Liver (tissue), 9 donors: Measurements from ENCODE around the gene SASH3. TPM values are rescaled to one million over a fixed set of nuclear protein-coding genes. Genes with fewer than 3 reads are reported as not detected.

Experiments
- DNase-seq: peaks from one replicate; pipeline ENCODE4 v3.0.0-alpha.2; 2017; ENCODE audit warnings: low spot score
- H3K27ac ChIP-seq, 2 donors: one replicate each; pipeline ENCODE4 v1.7.0; 2013; ENCODE audit warnings: inconsistent platforms in 2 of 2, low read length in 2 of 2, control low read depth in 1 of 2, low read depth in 1 of 2, mild to moderate bottlenecking in 1 of 2
- H3K27me3 ChIP-seq, 4 donors: one replicate each; pipeline versions ENCODE4 v1.6.1 to v1.7.0; 2013; ENCODE audit warnings: low read length in 3 of 4, inconsistent platforms in 1 of 4, mild to moderate bottlenecking in 1 of 4, moderate library complexity in 1 of 4; ENCODE audit not compliant: control insufficient read depth in 4 of 4, insufficient read depth in 4 of 4
- H3K36me3 ChIP-seq, 4 donors: one replicate each; pipeline versions ENCODE4 v1.6.1 to v1.7.0; 2013; ENCODE audit warnings: low read length in 3 of 4, mild to moderate bottlenecking in 3 of 4, low read depth in 1 of 4, moderate library complexity in 1 of 4; ENCODE audit not compliant: control insufficient read depth in 4 of 4, insufficient read depth in 3 of 4
- H3K4me1 ChIP-seq, 4 donors: one replicate each; pipeline versions ENCODE4 v1.6.1 to v1.7.0; 2013; ENCODE audit warnings: low read length in 3 of 4, mild to moderate bottlenecking in 3 of 4, moderate library complexity in 1 of 4; ENCODE audit not compliant: control insufficient read depth in 4 of 4, insufficient read depth in 4 of 4
- H3K4me3 ChIP-seq, 3 donors: one replicate each; pipeline versions ENCODE4 v1.6.1 to v1.7.0; 2013; ENCODE audit warnings: low read length in 3 of 3, control low read depth in 1 of 3, low read depth in 1 of 3, mild to moderate bottlenecking in 1 of 3
- H3K9ac ChIP-seq, 2 donors: one replicate each; pipeline ENCODE4 v1.7.0; 2013; ENCODE audit warnings: low read length in 2 of 2, mild to moderate bottlenecking in 2 of 2, moderate library complexity in 2 of 2, control low read depth in 1 of 2, low read depth in 1 of 2
- H3K9me3 ChIP-seq, 4 donors: one replicate each; pipeline versions ENCODE4 v1.6.1 to v1.7.0; 2013; ENCODE audit warnings: low read length in 3 of 4; ENCODE audit not compliant: control insufficient read depth in 4 of 4
- ATF3 ChIP-seq: IDR thresholded peaks from 2 replicates; pipeline ENCODE4 v1.6.1; 2016; ENCODE audit warnings: antibody characterized with exemption
- EGR1 ChIP-seq, 2 donors: IDR thresholded peaks; 2 replicates each; pipeline ENCODE4 v1.6.1; 2016 to 2018; ENCODE audit warnings: antibody characterized with exemption in 2 of 2, low read depth in 2 of 2
- FOXA1 ChIP-seq: IDR thresholded peaks from 2 replicates; pipeline ENCODE4 v1.6.1; 2016; ENCODE audit warnings: antibody characterized with exemption
- FOXA2 ChIP-seq: IDR thresholded peaks from 2 replicates; pipeline ENCODE4 v1.6.1; 2016; ENCODE audit warnings: antibody characterized with exemption
- GABPA ChIP-seq, 2 donors: IDR thresholded peaks in 1 of 2; conservative IDR thresholded peaks in 1 of 2; 2 replicates each; pipeline ENCODE4 v1.6.1; 2016; ENCODE audit warnings: antibody characterized with exemption in 2 of 2, mild to moderate bottlenecking in 1 of 2, moderate library complexity in 1 of 2
- HNF4A ChIP-seq, 2 donors: conservative IDR thresholded peaks; 2 replicates each; pipeline ENCODE4 v1.6.1; 2016; ENCODE audit warnings: antibody characterized with exemption in 2 of 2, mild to moderate bottlenecking in 2 of 2
- HNF4G ChIP-seq: IDR thresholded peaks from 2 replicates; pipeline ENCODE4 v1.6.1; 2016; ENCODE audit warnings: antibody characterized with exemption
- JUND ChIP-seq, 2 donors: IDR thresholded peaks; 2 replicates each; pipeline ENCODE4 v1.6.1; 2016; ENCODE audit warnings: antibody characterized with exemption in 2 of 2
- MAX ChIP-seq: IDR thresholded peaks from 2 replicates; pipeline ENCODE4 v1.6.1; 2016; ENCODE audit warnings: antibody characterized with exemption
- NR2F2 ChIP-seq: IDR thresholded peaks from 2 replicates; pipeline ENCODE4 v1.6.1; 2016; ENCODE audit warnings: antibody characterized with exemption
- RAD21 ChIP-seq, 2 donors: IDR thresholded peaks; 2 replicates each; pipeline ENCODE4 v1.6.1; 2016; ENCODE audit warnings: antibody characterized with exemption in 2 of 2, mild to moderate bottlenecking in 2 of 2
- REST ChIP-seq: IDR thresholded peaks from 2 replicates; pipeline ENCODE4 v1.6.1; 2016; ENCODE audit warnings: antibody characterized with exemption, mild to moderate bottlenecking
- RXRA ChIP-seq, 2 donors: IDR thresholded peaks; 2 replicates each; pipeline ENCODE4 v1.6.1; 2017 to 2018; ENCODE audit warnings: antibody characterized with exemption in 2 of 2, mild to moderate bottlenecking in 1 of 2
- SP1 ChIP-seq: IDR thresholded peaks from 2 replicates; pipeline ENCODE4 v1.6.1; 2018; ENCODE audit warnings: antibody characterized with exemption, mild to moderate bottlenecking
- TAF1 ChIP-seq: conservative IDR thresholded peaks from 2 replicates; pipeline ENCODE4 v1.6.1; 2016; ENCODE audit warnings: antibody characterized with exemption, mild to moderate bottlenecking
- YY1 ChIP-seq: IDR thresholded peaks from 2 replicates; pipeline ENCODE4 v1.6.1; 2016; ENCODE audit warnings: antibody characterized with exemption, mild to moderate bottlenecking
- ZBTB33 ChIP-seq: IDR thresholded peaks from 2 replicates; pipeline ENCODE4 v1.6.1; 2016; ENCODE audit warnings: antibody characterized with exemption
- WGBS: extraction: QIAGEN DNeasy Blood & Tissue Kit; methylation state at CpG from one replicate; pipeline ENCODE4 v1.1.7; 2013; 5-methylcytosine and 5-hydroxymethylcytosine counted together
- polyA plus RNA-seq, 2 donors: library from polyadenylated mRNA; stranded (reverse) in 1 of 2; unstranded in 1 of 2; fragments of 200-250 nt in 1 of 2; fragments of >200 nt in 1 of 2; fragmentation: Nextera tagmentation in 1 of 2; extraction: Ambion mirVana in 1 of 2; gene quantifications; one replicate each; pipeline versions ENCODE4 v1.2.1 to v1.2.3, GENCODE V29; 2013 to 2015
- total RNA-seq, 2 donors: library from RNA; depleted of rRNA; stranded (reverse); fragments of >200 nt; gene quantifications; one replicate each; pipeline ENCODE4 v1.2.3, GENCODE V29; 2014
- donor health status: healthy.
- donor health status: healthy.
- donor health status: healthy.
- donor health status: healthy.
- donor health status: healthy.

Gene SASH3
- total and polyA plus RNA-seq, 4 donors: 1.8 to 9.5 (median 3.9) TPM

- no peak overlapping the region for H3K27ac ChIP-seq
- TF ChIP-seq ZBTB33: no peak
- no peak for TF ChIP-seq RAD21 (IDR thresholded peaks at IDR 0.05)
- no peak for TF ChIP-seq SP1
- no peak for TF ChIP-seq REST
- TF ChIP-seq ATF3: no peak
- no peak for TF ChIP-seq MAX
- TF ChIP-seq JUND (IDR thresholded peaks at IDR 0.05): no peak
- TF ChIP-seq NR2F2: no peak
- no peak for TF ChIP-seq FOXA2
- TF ChIP-seq GABPA (IDR thresholded peaks at IDR 0.05 in 1 of 2, conservative IDR thresholded peaks at IDR 0.05 in 1 of 2): no peak
- no peak for TF ChIP-seq EGR1 (IDR thresholded peaks at IDR 0.05; ENCODE audit: low read depth in 2 of 2)
- no peak for TF ChIP-seq HNF4G
- TF ChIP-seq YY1: no peak
- no peak for TF ChIP-seq TAF1
- H3K27me3 ChIP-seq: no peaks in the 10 kb centered on the region
- no peaks in the 10 kb centered on the region for H3K9me3 ChIP-seq
- no peak overlapping the region for H3K9ac ChIP-seq
- WGBS: 93% methylated on average over 7 of the region's 7 CpGs
- H3K4me3 ChIP-seq: no peak overlapping the region
- DNase-seq: no peak
- peaks cover 4 to 37% (median 10%) of the 10 kb centered on the region in 4 donors for H3K36me3 ChIP-seq
- H3K4me1 ChIP-seq: peaks cover 0 to 3% (median 0%) of the 10 kb centered on the region in 4 donors
Measured at GRCh38 chrX:129808829-129809796, 29.4 kb downstream of the SASH3 start.

GRCh38 chrX:129813662-129814368, 34.1 kb downstream of the SASH3 start:
- DNase-seq: no peak
- Histone ChIP-seq H3K27ac (no peak overlapping the region), H3K4me3 (no peak overlapping the region), H3K9ac (no peak overlapping the region), H3K36me3 (peaks cover 0 to 28% (median 2%) of the 10 kb centered on the region in 4 donors), H3K9me3 (no peaks in the 10 kb centered on the region), H3K4me1 (no peaks in the 10 kb centered on the region), H3K27me3 (no peaks in the 10 kb centered on the region)
- whole genome bisulfite sequencing: 91% methylated on average over 6 of the region's 6 CpGs
- TF ChIP-seq MAX (no peak), ATF3 (no peak), RAD21 (IDR thresholded peaks at IDR 0.05) (no peak), NR2F2 (no peak), FOXA2 (no peak), RXRA (IDR thresholded peaks at IDR 0.05) (no peak), FOXA1 (no peak), GABPA (IDR thresholded peaks at IDR 0.05 in 1 of 2, conservative IDR thresholded peaks at IDR 0.05 in 1 of 2) (no peak), SP1 (no peak), EGR1 (IDR thresholded peaks at IDR 0.05; ENCODE audit: low read depth in 2 of 2) (no peak), ZBTB33 (no peak), HNF4A (conservative IDR thresholded peaks at IDR 0.05) (no peak)
